ENCODE data around the gene BACH1.

The BACH1 gene

DNA sequence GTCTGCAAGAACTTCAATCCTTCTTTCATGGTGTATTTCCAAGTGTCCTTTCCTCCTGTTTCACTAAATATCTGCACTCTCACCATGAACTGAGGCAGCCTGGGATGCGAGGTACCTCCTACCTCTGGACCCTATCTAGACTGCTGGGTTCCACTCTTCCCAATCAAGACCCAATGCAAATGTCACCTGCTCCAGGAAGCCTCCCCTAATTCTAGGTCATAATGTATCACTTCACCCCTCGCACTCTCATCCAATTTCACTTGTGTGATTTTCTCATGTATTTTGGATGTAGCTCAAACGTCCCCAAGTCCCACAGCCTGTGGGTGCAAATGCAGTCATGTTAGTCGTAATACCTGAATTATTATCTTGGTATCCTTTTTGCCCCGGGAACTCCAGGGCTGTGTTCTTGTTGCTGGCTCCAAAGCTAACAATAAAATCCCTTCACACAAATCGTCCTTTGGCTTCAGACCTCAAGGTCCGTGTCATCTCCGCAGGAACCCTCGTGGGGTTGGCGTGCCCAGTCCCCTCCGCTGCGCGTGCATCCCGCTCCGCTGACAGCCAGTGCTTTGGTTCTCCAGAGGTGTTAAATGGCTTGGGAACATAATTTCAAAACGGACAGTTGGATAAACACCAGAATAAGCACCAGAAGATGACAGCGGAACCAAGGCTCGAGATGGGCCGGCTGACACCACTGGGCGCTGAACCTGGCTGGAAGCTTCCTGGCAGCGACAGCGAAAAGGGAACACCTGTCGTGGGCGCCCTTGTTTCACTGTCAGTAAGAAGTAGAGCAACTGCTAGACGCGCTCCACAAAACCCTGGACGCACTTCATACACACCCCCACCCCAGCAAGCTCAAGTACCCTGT, 1.0 kb upstream of the BACH1 start:
- no peak for TF ChIP-seq CEBPB (IDR thresholded peaks at IDR 0.05)
- TF ChIP-seq TAF1 (IDR thresholded peaks at IDR 0.05; ENCODE audit: low read depth): no peak
- TF ChIP-seq, protein P1, sequence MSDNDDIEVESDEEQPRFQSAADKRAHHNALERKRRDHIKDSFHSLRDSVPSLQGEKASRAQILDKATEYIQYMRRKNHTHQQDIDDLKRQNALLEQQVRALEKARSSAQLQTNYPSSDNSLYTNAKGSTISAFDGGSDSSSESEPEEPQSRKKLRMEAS (IDR thresholded peaks at IDR 0.05): no peak
- TF ChIP-seq TCF12 (IDR thresholded peaks at IDR 0.05; ENCODE audit: low read depth): no peak
- TF ChIP-seq EP300 (IDR thresholded peaks at IDR 0.05; ENCODE audit: borderline replicate concordance): no peak
- no peak for TF ChIP-seq EGR1 (IDR thresholded peaks at IDR 0.05)
- TF ChIP-seq REST (IDR thresholded peaks at IDR 0.05; ENCODE audit: low read depth): no peak
- TF ChIP-seq USF1 (IDR thresholded peaks at IDR 0.05): no peak
- no peak for TF ChIP-seq ZBTB7A (IDR thresholded peaks at IDR 0.05; ENCODE audit: low read depth)
- TF ChIP-seq YY1 (IDR thresholded peaks at IDR 0.05; ENCODE audit: low read depth): no peak

- TF ChIP-seq FOXM1 (IDR thresholded peaks at IDR 0.05; ENCODE audit: borderline replicate concordance, low read depth): no peak
- TF ChIP-seq USF1 (IDR thresholded peaks at IDR 0.05): no peak
- TF ChIP-seq TEAD4 (IDR thresholded peaks at IDR 0.05): no peak
- 0 out of 2 replicates have a peak, but pooled peaks have one; percentile 3 for TF ChIP-seq EP300 (IDR thresholded peaks at IDR 0.05; ENCODE audit: borderline replicate concordance)
- TF ChIP-seq, protein P1 (IDR thresholded peaks at IDR 0.05): peak; percentile 71; the same call in 1 of the 2 replicates
These were observed 559 bp downstream of the BACH1 start for GRCh38 chr21:29299046-29299915.

- TF ChIP-seq, protein P1 (IDR thresholded peaks at IDR 0.05): no peak
- TF ChIP-seq EGR1 (IDR thresholded peaks at IDR 0.05): no peak
- no peak for TF ChIP-seq ZBTB7A (IDR thresholded peaks at IDR 0.05; ENCODE audit: low read depth)
- TF ChIP-seq TEAD4 (IDR thresholded peaks at IDR 0.05): no peak
- TF ChIP-seq YY1 (IDR thresholded peaks at IDR 0.05; ENCODE audit: low read depth): no peak
- no peak for TF ChIP-seq RAD21 (IDR thresholded peaks at IDR 0.05; ENCODE audit: low read depth)
- no peak for TF ChIP-seq TAF1 (IDR thresholded peaks at IDR 0.05; ENCODE audit: low read depth)
- no peak for TF ChIP-seq CREB1 (IDR thresholded peaks at IDR 0.05; ENCODE audit: low read depth)
- TF ChIP-seq REST (IDR thresholded peaks at IDR 0.05; ENCODE audit: low read depth): no peak
- no peak for TF ChIP-seq USF1 (IDR thresholded peaks at IDR 0.05)
- TF ChIP-seq TCF12 (IDR thresholded peaks at IDR 0.05; ENCODE audit: low read depth): no peak
- no peak for TF ChIP-seq NFIC (IDR thresholded peaks at IDR 0.05)
- no peak for TF ChIP-seq CEBPB (IDR thresholded peaks at IDR 0.05)
- no peak for TF ChIP-seq EP300 (IDR thresholded peaks at IDR 0.05; ENCODE audit: borderline replicate concordance)
- TF ChIP-seq FOXM1 (IDR thresholded peaks at IDR 0.05; ENCODE audit: borderline replicate concordance, low read depth): no peak
These were observed 1.4 kb downstream of the BACH1 start for GRCh38 chr21:29299916-29300806.

DNA sequence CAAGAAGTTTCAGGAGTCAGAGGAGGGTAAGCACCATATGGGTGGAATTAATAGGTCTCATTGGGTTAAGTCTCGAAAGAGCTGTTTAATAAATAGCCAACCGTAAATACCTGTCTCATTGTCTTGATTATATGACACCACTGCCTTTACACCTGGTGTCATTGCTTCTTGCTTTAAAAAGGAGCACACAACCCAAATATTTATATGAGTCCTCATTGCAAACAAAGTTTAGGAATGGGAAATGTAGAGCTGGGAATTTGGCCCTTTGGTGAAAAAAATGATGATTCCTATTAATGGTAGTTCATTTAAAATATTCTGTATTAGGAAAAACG, 2.1 kb downstream of the BACH1 start:
- no peak for TF ChIP-seq FOXM1 (IDR thresholded peaks at IDR 0.05; ENCODE audit: borderline replicate concordance, low read depth)

Measured in Ishikawa (cell line).